ENCODE data around the gene GOLIM4.

Gene GOLIM4

DNA sequence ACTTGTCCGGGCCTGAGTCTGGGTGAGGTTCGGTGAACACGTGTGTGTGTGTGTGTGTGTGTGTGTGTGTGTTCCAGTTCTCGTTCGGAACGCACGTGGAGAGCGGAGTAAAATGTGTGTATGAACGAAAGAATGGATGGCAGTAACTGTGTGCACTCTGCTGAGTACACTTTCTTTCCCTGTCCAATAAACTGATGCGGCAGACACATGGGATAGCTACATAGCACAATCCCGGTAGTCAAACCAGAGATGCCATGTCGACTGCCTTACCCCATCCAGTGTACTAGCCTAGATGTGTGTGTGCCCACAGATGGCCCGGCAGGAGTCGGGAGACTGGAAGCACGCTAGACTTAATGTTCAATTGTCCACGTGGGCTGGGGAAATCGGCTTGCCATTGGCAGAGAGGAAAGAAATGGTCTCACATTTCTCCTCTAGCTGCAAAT is 507 bp upstream of the GOLIM4 start:
- DNase-seq: peak; percentile 83

- DNase-seq: peak; percentile 63
Measured at GRCh38 chr3:168094877-168095610, 680 bp downstream of the GOLIM4 start.

DNA sequence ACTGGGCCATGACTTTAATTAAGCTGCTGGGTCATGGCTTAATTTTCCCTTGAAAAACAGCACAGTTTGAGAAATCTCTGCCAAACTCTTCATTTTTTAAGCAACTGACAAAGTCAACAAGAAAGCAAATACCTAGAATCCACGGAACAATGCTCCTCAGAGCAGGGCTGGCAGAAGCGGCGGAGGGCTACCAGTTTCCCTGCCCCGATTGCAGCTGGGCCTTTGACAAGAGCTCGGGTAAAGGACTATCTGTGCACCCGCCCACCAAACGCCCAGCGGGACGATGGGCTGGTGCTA is 1.2 kb downstream of the GOLIM4 start:
- no peak for DNase-seq

- no peak for DNase-seq
Measured at GRCh38 chr3:168093790-168094189, 1.9 kb downstream of the GOLIM4 start.

GRCh38 chr3:168093229-168093628 is 2.5 kb downstream of the GOLIM4 start:
- DNase-seq: no peak

DNA sequence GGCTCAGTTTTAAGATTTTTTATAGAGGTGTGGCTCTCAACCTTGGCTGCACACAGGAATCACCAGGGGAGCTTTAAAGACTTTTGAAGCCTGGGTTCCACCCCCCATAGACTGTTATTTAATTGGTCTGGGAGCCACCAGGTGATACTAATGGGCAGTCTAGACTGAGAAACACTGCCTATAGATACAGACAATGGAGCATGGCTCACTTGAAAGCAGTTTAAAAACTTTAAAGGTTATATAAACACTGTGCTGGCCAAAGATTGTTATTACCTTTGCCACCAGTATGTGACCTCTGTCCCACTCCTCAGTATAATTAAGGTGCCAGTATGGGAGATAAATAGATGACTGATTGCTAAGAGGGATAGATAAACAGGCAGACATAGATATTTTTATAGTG is 3.8 kb downstream of the GOLIM4 start:
- no peak for DNase-seq

DNA sequence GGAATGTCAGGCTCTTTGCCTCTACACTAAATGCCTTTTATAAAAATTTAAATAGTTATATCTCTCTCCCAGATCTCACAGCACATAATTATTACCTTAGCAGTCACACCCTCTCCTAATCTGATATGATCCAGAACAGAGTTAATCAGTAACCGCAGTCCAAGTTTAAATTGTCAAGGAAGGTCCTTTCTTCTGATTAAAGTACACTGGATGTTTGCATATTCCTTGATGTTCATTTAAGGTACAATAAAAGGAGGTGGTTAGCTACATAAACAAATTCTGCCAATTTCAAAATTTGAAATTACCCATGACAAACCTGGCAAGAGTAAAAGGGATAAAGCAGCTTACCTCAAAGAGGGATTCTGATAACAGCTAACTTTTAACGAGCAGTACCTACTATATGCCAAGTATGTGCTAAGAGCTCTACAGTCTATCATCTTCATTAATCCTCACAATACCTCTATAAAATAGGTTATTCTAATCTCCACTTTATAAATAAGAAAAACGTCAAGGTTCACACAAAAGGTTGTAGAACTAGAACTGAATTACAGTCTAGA is 4.3 kb downstream of the GOLIM4 start:
- DNase-seq: no peak

GRCh38 chr3:168090306-168091085 is 5.2 kb downstream of the GOLIM4 start:
- DNase-seq: no peak

- no peak for DNase-seq
Measured at GRCh38 chr3:168089179-168089771, 6.4 kb downstream of the GOLIM4 start.

GRCh38 chr3:168088106-168088720 is 7.5 kb downstream of the GOLIM4 start:
- DNase-seq: peak; percentile 7

DNA sequence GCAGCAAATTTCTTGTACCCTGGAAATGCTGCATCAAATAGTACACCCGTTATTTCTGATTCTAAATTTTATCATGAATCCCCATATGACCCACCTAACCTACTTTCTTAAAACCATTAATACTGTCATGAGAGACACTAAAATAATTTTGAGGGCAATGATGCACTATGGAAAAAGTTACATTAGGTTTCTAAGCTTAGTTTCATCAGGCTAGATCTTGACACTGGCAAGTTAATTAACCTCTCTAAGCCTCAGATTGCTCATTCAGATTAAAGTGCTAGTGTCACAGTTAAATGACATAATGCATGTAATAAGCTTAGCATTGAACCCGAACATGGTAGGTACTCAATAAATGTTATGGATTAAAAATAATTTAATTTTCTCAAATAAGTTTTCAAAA is 8.2 kb downstream of the GOLIM4 start:
- DNase-seq: no peak

DNA sequence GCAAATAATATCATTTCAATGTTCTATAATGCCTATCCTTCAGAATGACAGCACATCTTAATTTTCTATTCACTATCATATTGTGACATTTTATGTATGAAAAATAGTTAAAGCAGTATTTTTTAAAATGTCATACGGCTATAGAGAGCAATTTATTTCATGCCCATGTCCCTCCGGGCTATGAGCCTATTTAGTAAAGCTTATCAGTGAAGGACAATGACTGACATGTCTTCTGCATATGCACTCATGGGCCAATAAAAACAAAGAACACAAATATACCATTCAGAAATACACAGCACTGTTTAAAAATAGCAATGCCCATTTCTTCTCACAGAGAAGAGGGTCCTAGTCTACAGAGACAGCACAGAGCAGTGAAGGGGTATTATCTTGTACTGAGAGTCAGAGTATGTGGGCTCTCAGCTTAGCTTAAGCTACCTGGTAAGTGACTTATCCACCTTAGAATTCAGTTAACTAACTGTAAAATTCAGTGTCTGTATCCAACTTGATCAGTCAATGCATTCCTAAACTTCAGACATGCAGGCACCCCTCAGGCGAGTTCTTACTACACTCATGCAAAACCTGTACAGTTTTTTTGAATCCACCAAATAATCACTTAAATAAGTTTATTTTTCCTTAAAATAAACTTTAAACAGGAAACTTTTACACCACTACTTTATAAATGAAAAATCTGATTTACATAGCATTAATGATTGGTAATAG is 9.0 kb downstream of the GOLIM4 start:
- no peak for DNase-seq

DNA sequence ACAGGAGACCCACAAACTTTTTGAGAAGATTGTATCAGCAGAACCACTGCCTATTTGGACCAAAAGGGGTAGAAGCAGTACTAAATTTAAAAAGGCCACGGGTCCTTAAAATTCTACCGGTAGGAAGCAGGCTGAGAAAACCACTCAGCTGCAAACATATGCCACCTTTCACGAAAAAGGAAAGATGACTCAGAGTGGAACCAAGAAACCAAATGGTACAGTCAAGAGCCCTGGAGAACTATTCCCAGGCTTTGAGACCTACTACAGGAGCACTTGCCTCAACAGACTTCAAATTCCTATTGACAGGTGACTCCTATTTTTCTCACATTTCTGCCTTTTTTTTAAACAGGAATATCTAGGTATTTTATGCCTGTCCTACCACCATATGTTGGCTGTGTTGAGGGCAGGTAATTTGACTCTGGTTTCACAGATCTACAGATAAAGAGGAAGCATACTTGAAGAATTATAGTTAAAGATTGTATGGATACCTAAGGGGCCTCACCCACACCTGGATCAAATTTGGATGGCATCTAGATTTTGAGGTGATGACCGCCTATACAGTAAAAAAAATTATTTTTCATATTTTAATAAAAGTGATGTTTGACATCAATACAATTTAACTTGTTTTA is 10.1 kb downstream of the GOLIM4 start:
- no peak for DNase-seq

DNA sequence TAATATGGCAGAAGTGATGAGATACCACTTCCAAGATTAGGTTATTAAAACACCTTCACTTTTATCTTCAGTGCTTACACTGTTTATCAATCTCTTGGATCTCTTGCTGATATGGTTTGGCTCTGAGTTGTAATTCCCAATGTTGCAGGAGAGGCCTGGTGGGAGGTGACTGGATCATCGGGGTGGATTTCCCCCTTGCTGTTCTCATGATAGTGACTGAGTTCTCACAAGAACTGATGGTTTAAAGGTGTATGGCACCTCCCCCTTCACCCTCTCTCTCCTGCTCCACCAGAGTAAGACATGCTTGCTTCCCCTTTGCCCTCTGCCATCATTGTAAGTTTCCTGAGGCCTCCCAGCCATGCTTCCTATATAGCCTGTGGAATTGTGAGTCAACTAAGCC is 11.8 kb downstream of the GOLIM4 start:
- DNase-seq: no peak

GRCh38 chr3:168081856-168082255 is 13.9 kb downstream of the GOLIM4 start:
- DNase-seq: no peak

GRCh38 chr3:168081171-168081771 is 14.5 kb downstream of the GOLIM4 start:
- DNase-seq: no peak

GRCh38 chr3:168080499-168081170 is 15.1 kb downstream of the GOLIM4 start:
- DNase-seq: no peak

- DNase-seq: no peak
Measured at GRCh38 chr3:168080022-168080421, 15.7 kb downstream of the GOLIM4 start.

DNA sequence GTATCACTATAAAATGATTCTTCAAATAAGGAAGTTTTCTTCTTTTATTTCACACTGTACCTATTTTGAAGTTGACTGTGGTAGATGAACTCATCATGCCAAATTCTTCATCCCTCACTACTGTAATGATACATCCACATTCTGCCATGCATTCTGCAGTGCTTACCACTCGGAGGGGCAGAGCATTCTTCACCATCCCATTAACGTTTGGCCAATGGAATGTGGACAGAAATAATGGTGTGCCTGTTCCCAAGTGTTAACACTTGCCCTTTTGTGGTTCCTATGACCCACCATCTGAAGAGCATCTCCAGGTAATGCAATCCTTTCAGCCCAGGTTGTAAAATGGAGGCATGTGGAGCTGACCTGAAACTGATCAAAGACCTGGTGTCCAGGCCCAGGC is 18.6 kb downstream of the GOLIM4 start:
- DNase-seq: no peak

DNA sequence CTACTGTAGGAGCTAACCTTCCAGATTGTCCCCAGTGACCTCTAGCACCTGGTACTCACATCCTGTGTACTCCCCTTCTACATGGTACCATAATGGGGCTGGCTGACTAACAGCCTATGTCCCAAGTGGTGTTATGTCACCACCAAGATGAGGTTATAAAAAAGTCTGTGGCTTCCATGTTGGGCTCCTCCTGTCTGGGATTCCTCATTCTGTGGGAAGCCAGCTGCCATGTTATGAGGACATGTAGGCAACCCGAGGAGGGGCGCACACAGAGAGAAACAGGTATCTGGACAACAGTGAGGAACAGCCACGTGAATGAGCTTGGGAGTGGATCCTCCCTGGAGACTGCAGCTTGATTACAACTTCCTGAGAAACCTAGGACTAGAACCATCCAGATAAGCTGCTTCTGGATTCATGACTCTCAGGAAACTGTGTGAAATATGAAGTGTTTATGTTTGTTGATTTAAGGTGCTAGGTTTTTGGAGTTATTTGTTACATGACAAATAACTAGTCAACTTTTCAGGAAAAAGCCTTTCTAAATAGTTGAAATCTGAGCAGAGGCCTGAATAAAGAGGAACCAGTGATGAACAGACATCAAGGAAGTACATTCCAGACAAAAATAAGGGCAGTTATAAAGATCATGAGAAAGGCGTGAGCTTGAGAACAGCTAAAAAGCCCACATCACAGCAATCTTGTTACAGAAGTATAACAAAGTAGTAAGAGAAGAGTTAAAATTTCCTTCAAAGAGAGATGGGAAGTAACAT is 21.7 kb downstream of the GOLIM4 start:
- DNase-seq: no peak

- DNase-seq: no peak
Measured at GRCh38 chr3:168072323-168072650, 23.4 kb downstream of the GOLIM4 start.
